Activated CD8-positive, alpha-beta memory T cell treated with anti-CD3 and anti-CD28 coated beads for 1 hour (primary cell): ENCODE data around the gene CHCHD3.
"Not testable (repeated sequence)": the region's sequence is repeated elsewhere in the genome, so short reads cannot be mapped to it uniquely, and the experiment has no call there.

Source experiments
- DNase-seq, 2 donors: peaks; one replicate each; pipeline ENCODE4 v3.0.0-alpha.2; 2020; ENCODE audit warnings: low read depth in 1 of 2; ENCODE audit errors: extremely low read depth in 1 of 2

CHCHD3 gene

DNA sequence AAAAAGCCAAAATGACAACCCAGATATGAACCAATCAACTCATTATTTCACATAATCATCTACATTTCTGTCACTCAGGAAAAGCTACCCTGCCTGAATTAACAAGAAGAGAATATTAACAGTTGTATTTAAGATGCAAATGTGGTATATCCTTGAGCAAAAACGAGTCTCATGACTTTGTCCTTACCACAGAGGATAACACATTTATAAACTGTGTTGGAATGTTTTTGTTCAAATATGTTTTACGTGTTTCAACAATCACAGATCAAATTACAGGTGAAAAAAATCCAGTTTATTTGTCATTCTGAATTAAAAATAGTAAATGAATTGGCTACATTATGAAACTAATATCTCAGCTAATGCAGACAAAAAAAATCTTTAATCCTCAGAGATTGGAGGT, 34.6 kb downstream of the CHCHD3 start:
- no peak for DNase-seq

DNA sequence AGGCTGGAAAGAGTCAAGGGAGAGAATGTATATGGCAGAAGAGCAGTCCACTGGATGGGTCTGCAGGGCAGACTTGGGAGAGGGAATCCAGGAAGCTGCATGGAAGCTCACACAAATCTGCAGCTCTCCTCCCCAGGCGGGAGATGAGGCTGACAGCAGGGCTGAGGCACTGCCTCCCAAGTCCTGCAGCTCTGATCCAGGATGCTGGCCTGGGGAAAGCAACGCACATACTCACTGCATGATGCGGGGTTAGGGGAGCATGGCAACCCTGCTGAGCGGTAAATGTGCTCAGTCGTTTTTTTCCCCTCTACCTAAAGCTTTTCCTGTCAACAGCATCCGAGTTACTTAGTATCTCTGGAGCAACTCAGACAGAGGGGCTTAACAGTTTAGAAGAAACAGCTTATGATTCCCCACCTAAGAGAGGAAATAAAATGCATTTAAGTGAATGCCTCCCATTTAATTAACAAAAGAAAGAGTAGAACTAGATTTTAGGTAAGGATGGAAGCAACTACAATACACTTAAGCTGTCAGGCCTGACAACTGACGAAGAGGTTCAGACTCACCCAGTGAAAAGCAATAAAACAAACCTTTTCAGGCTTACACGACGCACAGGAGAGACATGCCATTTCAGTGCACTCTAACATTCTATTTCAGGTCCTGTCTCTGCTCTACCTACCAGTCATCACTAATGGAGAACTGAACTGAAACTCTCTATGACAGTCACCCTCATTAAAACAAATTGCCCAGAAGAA, 37.0 kb downstream of the CHCHD3 start:
- no peak for DNase-seq

DNA sequence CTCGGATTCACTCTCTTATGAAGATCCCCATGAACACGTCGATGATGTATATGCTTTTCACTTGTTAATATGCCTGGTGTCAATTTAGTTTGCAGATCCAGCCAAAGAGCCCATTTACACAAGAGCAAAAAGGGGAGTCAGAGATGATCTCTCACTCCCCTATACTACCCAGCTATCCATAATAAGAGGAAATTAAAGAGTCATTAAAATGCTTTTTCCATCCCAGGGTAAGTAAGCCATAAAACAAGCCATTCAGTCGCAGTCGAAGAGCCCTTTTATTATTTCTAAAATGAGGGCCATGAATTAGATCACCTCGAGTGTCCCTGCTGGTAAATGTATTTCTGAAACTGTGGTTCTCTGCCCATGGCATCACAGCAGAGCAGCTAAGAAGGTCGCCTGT, 41.2 kb downstream of the CHCHD3 start:
- no peak for DNase-seq

DNA sequence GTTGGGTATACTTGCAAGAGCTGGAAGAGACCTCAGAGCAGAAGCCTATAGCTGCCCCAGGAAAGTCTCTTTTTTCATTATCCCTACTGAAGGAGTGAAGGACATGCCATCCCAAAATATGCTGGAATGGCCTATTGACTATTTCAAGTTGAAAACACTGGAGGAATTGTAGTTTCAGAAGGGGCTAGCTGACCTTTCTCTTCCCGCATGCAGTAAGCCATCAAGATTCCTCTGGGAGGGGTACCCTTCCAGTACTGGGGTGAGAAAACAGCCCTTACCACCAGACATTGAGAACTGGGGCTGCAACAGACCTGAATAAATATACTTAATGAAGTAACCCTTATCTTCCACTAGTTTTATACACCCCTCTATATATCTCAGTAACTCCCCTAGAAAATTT, 41.7 kb downstream of the CHCHD3 start:
- no peak for DNase-seq

DNA sequence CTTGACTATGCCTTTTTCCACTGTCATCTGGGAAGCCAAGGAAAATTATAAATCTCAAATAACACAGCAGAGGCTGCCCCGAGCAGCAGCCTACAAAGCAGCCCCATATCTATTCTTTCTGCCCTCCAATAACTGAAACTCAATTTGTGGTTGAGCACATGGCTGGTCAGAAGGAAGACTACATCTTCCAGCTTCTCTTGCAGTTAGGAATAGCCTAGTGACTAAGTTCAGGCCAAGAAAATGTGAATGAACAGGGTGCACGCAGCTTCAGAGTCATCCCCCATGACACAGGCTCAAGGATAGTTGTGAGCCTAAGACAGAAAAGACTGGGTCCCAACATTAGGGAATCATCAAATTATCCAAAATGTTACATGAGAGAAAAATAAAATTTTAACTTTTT, 42.3 kb downstream of the CHCHD3 start:
- DNase-seq: no peak

DNA sequence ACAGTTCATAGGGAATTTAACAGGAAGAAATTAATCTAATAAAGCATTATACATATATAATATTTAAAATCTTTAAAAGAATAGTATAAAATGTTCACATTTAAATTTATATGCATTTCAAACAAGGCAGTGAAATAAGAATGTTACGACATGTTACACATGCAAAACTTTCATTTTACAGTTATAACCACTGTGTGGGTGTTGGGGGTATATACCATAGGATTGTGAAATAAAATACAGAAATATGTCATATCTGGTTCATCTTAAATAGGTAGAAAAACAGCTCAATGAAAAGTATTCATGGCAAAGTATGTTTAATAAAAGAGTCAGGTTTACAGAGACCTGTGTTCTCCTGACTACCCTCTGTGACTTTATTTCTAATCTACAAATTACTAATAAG, 45.6 kb downstream of the CHCHD3 start:
- DNase-seq: no peak

DNA sequence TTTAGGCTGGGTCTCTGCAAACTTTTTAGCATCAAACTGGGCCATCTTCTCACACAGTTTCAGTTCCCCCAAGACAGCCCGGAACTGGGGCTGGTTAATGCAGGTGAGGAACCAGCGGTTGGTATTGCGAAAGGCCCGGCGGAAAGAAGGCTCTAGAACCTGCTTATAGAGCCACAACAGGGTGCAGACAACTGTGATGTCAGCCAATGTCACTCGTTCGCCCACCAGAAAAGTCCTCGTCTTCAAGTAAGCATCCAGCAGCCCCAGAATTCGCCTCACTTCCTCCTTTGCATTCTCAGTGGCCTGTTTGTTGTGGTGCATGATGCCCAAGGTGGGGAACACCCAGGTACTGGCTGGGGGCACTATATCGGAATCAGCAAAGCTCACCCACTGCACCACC, 46.6 kb downstream of the CHCHD3 start:
- not testable (repeated sequence) for DNase-seq

DNA sequence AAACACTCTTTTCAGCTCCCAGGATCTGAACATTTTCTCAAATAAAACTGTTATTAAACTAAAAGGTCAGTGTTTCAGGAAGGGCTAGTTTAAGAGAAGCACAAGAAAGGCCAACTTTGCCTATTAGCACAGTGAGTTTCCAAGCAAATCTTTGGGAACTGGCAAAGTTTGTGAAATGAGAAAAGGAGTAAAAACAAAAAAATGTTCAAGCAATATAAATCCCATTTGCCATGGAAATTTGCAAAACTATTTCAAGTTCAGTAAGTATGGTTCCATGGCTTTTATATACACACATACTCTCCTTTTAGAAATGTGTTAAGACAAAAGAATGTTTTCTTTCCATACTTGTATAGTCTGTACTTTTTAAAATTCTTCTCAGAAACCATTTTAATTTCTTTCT, 51.5 kb downstream of the CHCHD3 start:
- DNase-seq: no peak

DNA sequence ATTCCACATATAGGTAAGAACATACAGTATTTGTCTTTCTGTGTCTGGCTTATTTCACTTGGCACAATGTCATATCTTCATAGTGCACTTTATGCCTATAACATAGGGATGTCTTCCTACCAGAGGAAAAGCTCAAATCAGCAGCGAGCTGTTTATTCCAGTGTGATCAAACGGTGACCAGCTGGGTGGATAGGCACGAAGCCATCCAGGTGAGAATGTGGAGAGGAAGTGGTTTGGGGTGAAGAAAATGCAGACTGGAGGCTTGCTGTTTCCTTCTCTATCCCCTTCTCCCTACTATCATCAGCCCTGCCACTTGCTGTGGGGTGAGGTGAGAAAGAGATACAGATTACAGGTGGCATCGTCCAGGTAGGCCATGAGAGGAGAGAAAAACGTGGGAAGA, 52.4 kb downstream of the CHCHD3 start:
- DNase-seq: no peak

DNA sequence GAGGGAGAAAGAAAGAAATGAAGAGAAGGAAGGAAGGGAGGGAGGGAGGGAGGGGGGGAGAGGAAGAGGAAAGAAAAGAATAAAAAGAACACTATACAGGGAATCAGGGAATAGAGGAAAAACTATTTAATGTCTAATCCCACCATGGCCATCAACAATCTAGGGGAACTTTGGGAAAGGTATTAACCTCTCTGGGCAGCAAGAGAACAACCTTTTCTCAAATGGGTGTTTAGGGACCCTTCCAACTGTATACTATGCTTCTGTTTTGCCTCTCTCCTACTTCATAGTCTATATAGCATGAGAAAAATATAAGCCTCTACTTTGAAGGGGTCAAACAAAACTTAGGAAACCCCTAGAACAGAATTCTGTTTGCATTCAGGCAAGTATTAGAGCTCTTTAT, 54.5 kb downstream of the CHCHD3 start:
- no peak for DNase-seq

DNA sequence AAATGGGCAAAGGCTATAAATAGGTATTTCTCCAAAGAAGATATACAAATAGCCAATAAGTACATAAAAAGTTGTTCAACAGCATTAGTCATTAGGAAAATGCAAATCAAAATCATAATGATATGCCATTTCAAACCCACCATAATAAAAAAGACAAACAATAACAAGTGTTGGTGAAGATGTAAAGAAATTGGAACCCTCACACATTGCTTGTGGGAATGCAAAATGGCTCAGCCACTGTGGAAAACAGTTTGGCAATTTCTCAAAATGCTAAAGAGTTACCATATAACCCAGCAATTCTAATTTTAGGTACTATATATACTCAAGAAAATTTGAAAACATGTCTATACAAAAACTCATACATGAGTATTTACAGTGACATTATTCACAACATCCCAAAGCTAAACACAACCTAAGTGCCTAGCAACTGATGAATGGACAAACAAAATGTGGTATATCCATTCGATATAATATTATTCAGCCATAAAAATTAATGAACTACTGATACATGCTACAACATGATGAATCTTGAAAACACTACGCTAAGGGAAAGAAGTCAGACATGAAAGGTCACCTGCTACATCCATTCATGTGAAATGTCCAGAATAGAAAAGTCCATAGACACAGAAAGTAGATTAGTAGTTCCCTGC, 55.6 kb downstream of the CHCHD3 start:
- DNase-seq: no peak

DNA sequence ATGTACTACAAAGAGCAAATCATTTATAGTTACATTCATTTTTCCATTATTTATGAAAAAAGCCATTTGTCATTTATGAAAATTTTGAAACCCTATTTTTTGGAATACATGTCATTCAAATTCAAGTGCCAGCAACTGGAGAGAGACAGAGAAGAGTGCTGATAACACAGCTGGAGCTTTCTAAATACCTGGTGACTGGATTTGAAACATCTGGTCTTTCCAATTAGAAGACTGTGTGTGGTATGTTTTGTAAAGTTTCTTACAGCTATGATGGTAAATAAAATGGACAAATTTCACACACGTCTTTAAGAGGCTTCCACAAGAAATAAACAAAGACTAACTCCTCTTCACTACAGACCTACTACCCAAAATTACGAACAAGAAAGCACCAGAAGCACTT, 56.8 kb downstream of the CHCHD3 start:
- no peak for DNase-seq

DNA sequence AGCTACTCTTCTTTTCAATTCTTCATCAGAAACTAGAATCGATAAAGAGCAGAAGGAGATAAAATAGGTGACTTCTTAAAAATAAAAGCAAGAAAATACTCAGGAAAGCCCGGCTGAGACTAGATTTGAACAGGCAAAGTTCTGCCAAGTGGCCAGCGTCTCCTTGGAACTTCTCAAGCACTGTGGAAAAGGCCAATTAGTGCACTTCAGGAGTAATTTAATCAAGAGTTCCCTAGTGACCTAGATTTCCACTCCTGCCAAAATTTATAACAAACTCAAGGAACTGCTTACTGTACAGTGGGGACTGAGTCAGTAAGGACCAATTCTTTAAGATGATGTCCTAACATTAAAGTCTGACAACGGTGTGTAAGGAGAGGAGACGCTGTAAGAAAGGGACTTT, 57.3 kb downstream of the CHCHD3 start:
- no peak for DNase-seq

DNA sequence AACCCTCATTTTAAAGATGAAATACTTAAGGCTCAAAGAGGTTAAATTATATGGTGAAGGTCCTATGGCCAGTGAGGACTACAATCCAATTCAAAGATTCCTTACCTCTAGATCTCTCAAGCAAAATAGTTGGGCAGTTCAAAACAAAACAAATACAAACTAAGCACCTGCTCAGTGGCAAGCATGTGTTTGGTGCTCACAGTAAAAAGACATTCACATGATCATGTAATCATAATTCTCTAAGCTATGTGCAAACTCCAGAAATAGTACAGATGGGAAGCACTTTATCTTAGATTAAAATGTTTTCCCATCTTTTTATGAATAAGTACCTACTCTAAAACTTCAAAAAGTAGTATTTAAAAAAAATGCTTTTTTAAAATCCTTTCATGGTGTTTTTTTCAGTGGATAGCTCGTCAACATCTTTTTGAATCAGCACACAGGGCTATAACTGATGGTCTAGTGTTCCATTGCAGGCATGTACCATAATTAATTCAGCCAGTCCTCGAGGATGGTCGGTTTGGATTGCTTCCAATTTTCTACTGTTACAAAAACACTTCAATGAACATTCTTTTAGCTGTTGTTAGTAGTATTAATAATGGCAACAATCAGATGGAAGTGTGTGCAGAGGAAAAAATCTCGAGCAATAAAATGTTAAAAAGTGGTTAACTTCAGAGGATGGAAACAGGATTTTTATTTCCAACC, 58.4 kb downstream of the CHCHD3 start:
- DNase-seq: no peak

DNA sequence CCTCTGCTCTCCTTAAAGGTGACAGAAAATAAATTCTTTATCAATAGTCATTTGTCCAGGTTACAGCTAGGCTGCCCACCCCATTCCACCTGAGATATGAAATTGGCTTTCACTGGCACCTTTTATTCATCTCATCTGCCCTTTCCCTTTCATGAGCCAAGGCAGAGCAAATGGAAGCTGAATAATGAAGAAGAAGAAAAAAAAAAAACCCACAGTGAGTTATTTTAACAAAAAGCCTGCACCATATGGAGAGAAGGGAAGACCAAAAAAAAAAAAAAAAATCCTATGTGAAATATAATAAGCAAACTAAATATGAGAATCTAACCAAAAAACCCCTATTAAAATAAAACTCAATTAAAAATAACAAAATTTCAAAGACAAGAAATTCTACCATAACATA, 59.2 kb downstream of the CHCHD3 start:
- DNase-seq: no peak

DNA sequence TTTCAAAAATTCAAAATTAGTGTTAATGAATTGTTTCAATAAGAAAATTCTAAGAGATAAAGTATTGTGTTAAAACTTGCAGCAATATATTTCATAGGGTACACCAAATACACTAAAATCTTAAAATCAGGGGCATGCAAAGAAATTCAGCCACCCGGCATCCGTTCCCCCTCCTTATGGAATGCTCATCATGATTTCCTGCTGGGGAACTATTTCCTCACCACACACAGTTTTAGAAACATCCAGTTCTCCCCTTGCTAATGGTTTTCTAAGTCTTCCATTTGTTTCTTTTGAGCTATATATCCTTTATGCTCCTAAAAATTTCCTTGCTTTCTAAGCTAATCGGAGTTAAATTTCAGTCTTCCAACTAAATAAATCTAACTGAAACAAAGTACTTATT, 60.7 kb downstream of the CHCHD3 start:
- no peak for DNase-seq

DNA sequence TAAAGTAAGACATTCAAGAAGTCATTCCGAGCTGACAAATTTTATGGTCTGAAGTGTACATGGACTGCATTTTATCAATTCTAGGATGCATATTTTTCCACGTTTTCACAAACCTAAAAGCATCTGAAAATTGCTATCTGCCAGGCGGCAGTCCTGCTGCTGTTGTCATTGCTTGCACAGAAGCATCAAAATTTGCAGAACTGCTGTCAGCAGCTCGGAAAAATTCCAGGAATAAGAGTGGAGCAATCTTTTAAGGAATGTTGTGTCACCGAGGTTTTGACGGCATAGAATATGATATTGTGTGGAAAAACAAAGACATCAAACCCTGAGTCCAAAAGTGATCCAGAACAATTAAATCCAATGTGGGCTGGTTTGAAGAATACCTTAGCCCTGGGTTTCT, 61.4 kb downstream of the CHCHD3 start:
- DNase-seq: no peak

DNA sequence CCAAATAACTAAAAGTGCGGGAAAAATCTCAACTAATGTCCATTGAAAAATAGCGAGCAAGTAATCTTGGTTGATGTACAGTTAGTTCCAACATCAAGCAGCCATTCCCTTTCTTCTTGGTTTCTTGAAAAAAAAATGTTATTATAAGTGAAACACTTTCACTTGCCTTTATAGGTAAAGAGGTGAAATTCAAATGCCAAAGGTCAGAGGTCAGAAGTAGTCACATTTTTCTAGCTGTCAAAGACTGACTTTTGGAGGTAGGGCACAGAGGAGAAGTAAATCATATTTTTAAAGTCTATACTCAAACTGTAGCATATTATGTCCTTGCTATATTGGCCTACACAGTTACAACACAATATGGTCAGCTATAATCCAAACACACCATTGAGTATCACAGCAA, 62.3 kb downstream of the CHCHD3 start:
- no peak for DNase-seq

DNA sequence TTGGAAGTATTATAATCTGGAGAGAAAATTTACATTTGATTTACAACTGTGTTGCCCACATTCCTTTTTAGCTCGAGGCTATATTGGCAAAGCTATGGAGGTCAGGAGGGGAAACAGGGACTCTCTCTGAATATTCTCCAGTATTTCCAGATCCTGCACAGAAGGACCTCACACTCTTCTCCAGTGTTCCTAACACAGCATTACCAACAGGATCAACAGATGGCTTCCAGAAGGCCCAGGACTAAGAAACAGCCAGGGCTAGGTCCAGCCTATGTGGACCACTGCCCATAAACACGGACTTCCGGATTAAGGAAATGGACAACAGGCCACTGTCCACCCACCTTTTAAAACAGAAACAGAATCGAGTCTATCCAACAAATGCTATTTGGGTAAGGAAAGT, 65.3 kb downstream of the CHCHD3 start:
- DNase-seq: no peak

DNA sequence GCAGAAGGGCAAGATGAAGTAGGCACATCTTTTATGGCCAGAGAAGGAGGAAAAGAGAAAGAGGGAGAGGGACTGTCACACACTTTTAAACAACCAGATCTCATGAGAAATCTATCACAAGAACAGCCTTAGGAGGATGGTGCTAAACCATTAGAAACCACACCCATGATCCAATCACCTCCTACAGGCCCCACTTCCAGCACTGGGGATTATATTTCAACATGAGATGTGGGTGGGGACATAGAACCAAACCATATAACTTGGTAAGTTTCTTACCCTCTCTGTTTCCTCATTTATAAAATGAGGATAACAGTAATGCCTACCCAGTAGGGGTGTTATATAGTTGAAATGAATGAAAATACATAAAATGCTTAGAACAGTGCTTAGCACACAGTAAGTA, 66.0 kb downstream of the CHCHD3 start:
- DNase-seq: no peak

DNA sequence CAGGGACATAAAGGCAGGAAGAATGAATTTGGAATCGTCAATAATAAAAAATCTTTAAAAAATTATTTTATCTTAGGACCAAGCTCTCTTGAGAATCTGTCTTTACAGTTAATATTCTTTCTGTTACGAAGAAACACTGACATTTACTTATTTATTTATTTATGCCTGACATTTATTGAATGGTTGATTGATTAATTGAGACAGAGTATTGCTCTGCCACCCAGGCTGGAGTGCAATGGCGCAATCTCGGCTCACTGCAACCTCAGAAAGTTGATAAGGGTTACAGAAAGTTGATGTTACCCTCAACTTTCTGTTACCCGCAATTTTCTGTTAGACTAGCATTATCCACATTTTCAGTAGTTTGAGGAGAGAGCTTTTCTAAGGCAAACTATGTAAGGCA, 70.1 kb downstream of the CHCHD3 start:
- DNase-seq: no peak
